ENCODE measurements around the gene PRLR.

PRLR gene

DNA sequence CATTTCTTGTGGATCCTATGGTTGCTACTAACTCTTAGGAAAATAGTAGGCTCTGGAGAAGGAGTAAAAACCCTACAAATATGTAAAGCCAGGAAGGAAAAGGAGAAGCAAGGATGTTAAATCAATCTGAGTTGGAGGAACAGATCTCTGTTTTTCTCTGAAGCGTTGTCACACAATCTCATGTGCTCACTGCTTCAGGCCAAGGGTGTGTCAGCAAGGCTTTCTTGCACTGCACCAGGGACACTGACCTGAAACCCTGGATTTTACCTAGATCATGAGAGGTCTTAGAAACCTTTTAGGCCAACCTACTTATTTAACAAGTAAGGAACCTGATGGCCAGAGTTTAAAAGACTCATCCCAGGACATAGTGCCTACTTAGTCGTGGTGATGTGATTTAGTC, 170.1 kb downstream of the PRLR start:
- no peaks in the 10 kb centered on the region for H3K4me1 ChIP-seq (ENCODE audit: insufficient read depth, insufficient read length)
- no peaks in the 10 kb centered on the region for H3K27me3 ChIP-seq (ENCODE audit: insufficient read depth, insufficient read length)
- DNase-seq (ENCODE audit: low read depth, low spot score): no peak
- no peaks in the 10 kb centered on the region for H3K36me3 ChIP-seq (ENCODE audit: insufficient read depth, insufficient read length, low read length)
- H3K9me3 ChIP-seq (ENCODE audit: insufficient read depth, low read length): no peaks in the 10 kb centered on the region
- no peak overlapping the region for H3K9ac ChIP-seq (ENCODE audit: insufficient read length, low read depth)
- TF ChIP-seq SUZ12 (IDR thresholded peaks at IDR 0.05; ENCODE audit: extremely low read depth, insufficient read depth, insufficient read length) (no peak), YY1 (IDR thresholded peaks at IDR 0.05; ENCODE audit: insufficient read depth, insufficient read length) (no peak), ZNF274 (IDR thresholded peaks at IDR 0.05; ENCODE audit: low read depth, low read length) (no peak)
- H3K4me3 ChIP-seq (ENCODE audit: insufficient read length, low read depth): no peak overlapping the region

DNA sequence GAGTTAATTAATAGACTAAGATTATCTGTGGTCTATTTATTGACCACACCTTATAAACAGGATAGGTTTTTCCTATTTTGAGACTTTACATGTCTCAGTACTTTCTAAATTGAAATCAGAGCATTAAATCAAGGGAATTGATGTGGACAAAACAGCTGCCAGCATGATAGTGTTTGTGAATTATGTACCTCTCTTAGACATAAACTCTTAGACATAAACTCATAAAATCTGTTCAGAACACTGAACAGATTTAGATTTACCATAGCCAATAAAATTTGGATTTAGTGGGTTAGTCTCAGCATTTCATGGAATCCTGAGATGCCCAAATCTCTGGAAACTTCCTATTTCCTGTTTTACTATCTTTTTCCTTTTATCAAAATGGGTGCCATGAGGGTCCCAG, 171.0 kb downstream of the PRLR start:
- Histone ChIP-seq H3K9ac (ENCODE audit: insufficient read length, low read depth) (no peak overlapping the region), H3K4me1 (ENCODE audit: insufficient read depth, insufficient read length) (no peaks in the 10 kb centered on the region), H3K9me3 (ENCODE audit: insufficient read depth, low read length) (no peaks in the 10 kb centered on the region), H3K27me3 (ENCODE audit: insufficient read depth, insufficient read length) (no peaks in the 10 kb centered on the region), H3K4me3 (ENCODE audit: insufficient read length, low read depth) (no peak overlapping the region), H3K36me3 (ENCODE audit: insufficient read depth, insufficient read length, low read length) (no peaks in the 10 kb centered on the region)
- no peak for DNase-seq (ENCODE audit: low read depth, low spot score)
- no peak for TF ChIP-seq SUZ12 (IDR thresholded peaks at IDR 0.05; ENCODE audit: extremely low read depth, insufficient read depth, insufficient read length)
- TF ChIP-seq YY1 (IDR thresholded peaks at IDR 0.05; ENCODE audit: insufficient read depth, insufficient read length): no peak
- no peak for TF ChIP-seq ZNF274 (IDR thresholded peaks at IDR 0.05; ENCODE audit: low read depth, low read length)

DNA sequence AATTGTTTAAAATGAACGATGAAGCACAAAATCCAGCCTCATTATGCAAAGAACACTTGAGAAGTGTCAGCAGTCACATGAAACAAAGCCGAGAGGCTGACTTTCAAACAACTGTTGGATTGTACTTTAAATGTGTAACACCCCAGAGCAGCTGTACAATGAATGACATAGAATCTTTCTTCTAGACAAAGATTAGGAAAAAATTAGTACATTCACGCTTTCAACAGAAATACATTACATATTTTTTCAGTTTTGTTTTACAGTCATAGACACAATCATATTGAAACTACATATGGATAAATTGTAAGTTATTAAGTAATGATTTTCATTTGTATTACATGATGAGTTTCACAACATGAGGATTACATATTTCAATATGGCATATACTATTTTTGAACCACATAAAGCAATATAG, 171.9 kb downstream of the PRLR start:
- Histone ChIP-seq H3K36me3 (ENCODE audit: insufficient read depth, insufficient read length, low read length) (no peaks in the 10 kb centered on the region), H3K9ac (ENCODE audit: insufficient read length, low read depth) (no peak overlapping the region), H3K4me3 (ENCODE audit: insufficient read length, low read depth) (no peak overlapping the region), H3K27me3 (ENCODE audit: insufficient read depth, insufficient read length) (no peaks in the 10 kb centered on the region), H3K4me1 (ENCODE audit: insufficient read depth, insufficient read length) (no peaks in the 10 kb centered on the region), H3K9me3 (ENCODE audit: insufficient read depth, low read length) (no peaks in the 10 kb centered on the region)
- no peak for DNase-seq (ENCODE audit: low read depth, low spot score)
- no peak for TF ChIP-seq ZNF274 (IDR thresholded peaks at IDR 0.05; ENCODE audit: low read depth, low read length)
- TF ChIP-seq YY1 (IDR thresholded peaks at IDR 0.05; ENCODE audit: insufficient read depth, insufficient read length): no peak
- TF ChIP-seq SUZ12 (IDR thresholded peaks at IDR 0.05; ENCODE audit: extremely low read depth, insufficient read depth, insufficient read length): no peak

DNA sequence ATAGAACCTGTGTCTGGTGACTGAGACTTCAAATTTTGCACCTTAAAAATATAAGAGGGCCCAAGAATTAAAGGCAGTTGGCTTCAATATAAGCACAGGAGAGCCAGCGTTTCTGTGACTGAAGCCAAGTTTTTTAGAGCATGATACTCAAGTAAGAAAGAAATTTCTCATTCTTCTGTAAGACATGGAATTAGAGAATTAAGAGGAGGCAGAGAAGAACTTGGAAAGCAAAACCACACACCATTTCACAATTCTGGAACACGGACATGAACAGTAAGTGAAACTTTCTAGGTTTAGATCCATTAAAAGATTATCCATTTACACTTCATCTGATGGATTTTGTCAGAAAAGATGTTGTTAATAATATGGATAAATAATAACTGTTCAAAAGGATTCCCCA, 173.6 kb downstream of the PRLR start:
- Histone ChIP-seq H3K9ac (ENCODE audit: insufficient read length, low read depth) (no peak overlapping the region), H3K27me3 (ENCODE audit: insufficient read depth, insufficient read length) (no peaks in the 10 kb centered on the region), H3K4me3 (ENCODE audit: insufficient read length, low read depth) (no peak overlapping the region), H3K36me3 (ENCODE audit: insufficient read depth, insufficient read length, low read length) (no peaks in the 10 kb centered on the region), H3K4me1 (ENCODE audit: insufficient read depth, insufficient read length) (no peaks in the 10 kb centered on the region), H3K9me3 (ENCODE audit: insufficient read depth, low read length) (no peaks in the 10 kb centered on the region)
- TF ChIP-seq SUZ12 (IDR thresholded peaks at IDR 0.05; ENCODE audit: extremely low read depth, insufficient read depth, insufficient read length) (no peak), ZNF274 (IDR thresholded peaks at IDR 0.05; ENCODE audit: low read depth, low read length) (no peak), YY1 (IDR thresholded peaks at IDR 0.05; ENCODE audit: insufficient read depth, insufficient read length) (no peak)
- no peak for DNase-seq (ENCODE audit: low read depth, low spot score)

DNA sequence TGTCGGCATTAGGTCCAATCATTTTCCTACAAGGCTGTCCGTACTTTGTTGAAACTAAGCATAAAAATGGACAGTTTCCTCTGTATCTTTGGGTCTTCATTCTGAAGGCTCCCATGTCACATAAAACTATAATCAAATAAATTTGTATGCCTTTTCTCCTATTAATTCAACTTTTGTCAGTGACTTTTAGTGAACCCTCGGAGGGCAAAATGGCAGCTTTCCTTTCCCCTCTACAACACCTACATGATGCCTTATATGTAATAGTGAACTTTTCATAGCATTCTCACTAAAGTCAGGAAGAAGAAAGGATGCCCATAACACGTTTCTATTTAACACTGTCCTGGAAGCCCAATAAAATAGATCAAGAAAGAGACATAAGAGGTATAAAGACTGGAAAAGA, 177.4 kb downstream of the PRLR start:
- no peaks in the 10 kb centered on the region for H3K9me3 ChIP-seq (ENCODE audit: insufficient read depth, low read length)
- no peaks in the 10 kb centered on the region for H3K36me3 ChIP-seq (ENCODE audit: insufficient read depth, insufficient read length, low read length)
- H3K27me3 ChIP-seq (ENCODE audit: insufficient read depth, insufficient read length): no peaks in the 10 kb centered on the region
- H3K4me3 ChIP-seq (ENCODE audit: insufficient read length, low read depth): no peak overlapping the region
- TF ChIP-seq SUZ12 (IDR thresholded peaks at IDR 0.05; ENCODE audit: extremely low read depth, insufficient read depth, insufficient read length) (no peak), YY1 (IDR thresholded peaks at IDR 0.05; ENCODE audit: insufficient read depth, insufficient read length) (no peak), ZNF274 (IDR thresholded peaks at IDR 0.05; ENCODE audit: low read depth, low read length) (no peak)
- no peak overlapping the region for H3K9ac ChIP-seq (ENCODE audit: insufficient read length, low read depth)
- H3K4me1 ChIP-seq (ENCODE audit: insufficient read depth, insufficient read length): no peaks in the 10 kb centered on the region
- DNase-seq (ENCODE audit: low read depth, low spot score): no peak

DNA sequence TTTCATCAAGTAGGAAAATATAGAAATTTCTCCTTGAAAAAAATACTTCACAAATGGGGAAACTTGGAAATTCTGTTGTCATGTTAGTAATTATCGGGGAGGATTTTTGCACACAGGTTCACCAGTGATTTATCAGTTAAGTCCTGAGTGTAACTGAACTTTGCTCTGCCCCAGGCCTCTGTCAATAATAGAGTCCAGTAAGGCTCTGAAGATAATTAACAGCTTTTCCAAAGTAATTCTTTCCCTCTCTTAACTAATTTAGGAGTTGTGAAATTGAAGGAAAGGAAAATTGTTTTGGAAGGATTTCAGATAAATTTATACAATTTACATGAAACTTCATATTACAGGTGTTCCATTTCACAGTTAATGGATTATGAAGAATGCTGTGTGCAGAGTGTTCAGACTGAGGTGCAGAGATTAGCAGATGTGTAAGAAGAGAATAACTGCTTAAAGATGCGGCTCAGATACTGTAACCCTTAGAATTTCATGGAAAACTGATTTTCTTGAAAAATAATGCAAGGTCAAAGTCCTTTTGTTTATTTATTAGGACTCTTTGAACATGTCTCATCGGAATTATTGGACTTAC, 179.7 kb downstream of the PRLR start:
- H3K27me3 ChIP-seq (ENCODE audit: insufficient read depth, insufficient read length): no peaks in the 10 kb centered on the region
- H3K9me3 ChIP-seq (ENCODE audit: insufficient read depth, low read length): no peaks in the 10 kb centered on the region
- H3K4me1 ChIP-seq (ENCODE audit: insufficient read depth, insufficient read length): no peaks in the 10 kb centered on the region
- TF ChIP-seq YY1 (IDR thresholded peaks at IDR 0.05; ENCODE audit: insufficient read depth, insufficient read length) (no peak), SUZ12 (IDR thresholded peaks at IDR 0.05; ENCODE audit: extremely low read depth, insufficient read depth, insufficient read length) (no peak), ZNF274 (IDR thresholded peaks at IDR 0.05; ENCODE audit: low read depth, low read length) (no peak)
- DNase-seq (ENCODE audit: low read depth, low spot score): no peak
- no peak overlapping the region for H3K9ac ChIP-seq (ENCODE audit: insufficient read length, low read depth)
- H3K36me3 ChIP-seq (ENCODE audit: insufficient read depth, insufficient read length, low read length): no peaks in the 10 kb centered on the region
- no peak overlapping the region for H3K4me3 ChIP-seq (ENCODE audit: insufficient read length, low read depth)

DNA sequence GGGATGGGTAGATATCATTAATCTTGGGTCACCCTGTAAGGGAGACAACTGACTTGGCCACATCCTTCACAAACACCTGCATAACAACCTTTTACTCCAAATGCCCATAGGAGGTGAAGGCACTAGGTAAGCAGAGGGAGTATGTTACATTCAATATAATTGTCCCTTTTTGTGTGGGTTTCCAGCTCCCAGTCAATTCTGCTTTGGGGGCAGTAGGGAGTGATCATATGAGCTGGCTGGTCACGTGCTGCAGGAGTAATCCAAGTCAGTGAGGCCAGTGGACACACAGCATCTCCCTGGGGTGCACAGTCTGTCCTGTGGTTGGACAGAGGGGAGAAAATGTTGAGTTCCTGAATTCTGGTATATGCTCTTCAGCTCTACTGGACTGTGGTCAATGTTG, 181.4 kb downstream of the PRLR start:
- Histone ChIP-seq H3K4me1 (ENCODE audit: insufficient read depth, insufficient read length) (no peaks in the 10 kb centered on the region), H3K36me3 (ENCODE audit: insufficient read depth, insufficient read length, low read length) (no peaks in the 10 kb centered on the region), H3K9ac (ENCODE audit: insufficient read length, low read depth) (no peak overlapping the region), H3K9me3 (ENCODE audit: insufficient read depth, low read length) (no peaks in the 10 kb centered on the region), H3K27me3 (ENCODE audit: insufficient read depth, insufficient read length) (no peaks in the 10 kb centered on the region), H3K4me3 (ENCODE audit: insufficient read length, low read depth) (no peak overlapping the region)
- TF ChIP-seq SUZ12 (IDR thresholded peaks at IDR 0.05; ENCODE audit: extremely low read depth, insufficient read depth, insufficient read length): no peak
- no peak for TF ChIP-seq YY1 (IDR thresholded peaks at IDR 0.05; ENCODE audit: insufficient read depth, insufficient read length)
- no peak for TF ChIP-seq ZNF274 (IDR thresholded peaks at IDR 0.05; ENCODE audit: low read depth, low read length)
- no peak for DNase-seq (ENCODE audit: low read depth, low spot score)
